SKM-1 treated with dmso at 0.1 percent for 144 hours (cell line): ENCODE measurements around the gene RHOH.
"Not testable (repeated sequence)": the region's sequence is repeated elsewhere in the genome, so short reads cannot be mapped to it uniquely, and the experiment has no call there.

Experiments
- DNase-seq: peaks from one replicate; lab custom pipeline; 2025; ENCODE audit not compliant: unreplicated experiment; lab: John Stamatoyannopoulos, UW

Gene RHOH, protein sequence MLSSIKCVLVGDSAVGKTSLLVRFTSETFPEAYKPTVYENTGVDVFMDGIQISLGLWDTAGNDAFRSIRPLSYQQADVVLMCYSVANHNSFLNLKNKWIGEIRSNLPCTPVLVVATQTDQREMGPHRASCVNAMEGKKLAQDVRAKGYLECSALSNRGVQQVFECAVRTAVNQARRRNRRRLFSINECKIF

GRCh38 chr4:40196724-40197281 lies at the start of gene RHOH:
TSS of gene RHOH (plus strand) at chr4:40197031. CDS start at chr4:40243387, 46,356 bp downstream.
- no peak for DNase-seq

- DNase-seq, result not testable (repeated sequence)
Measured at GRCh38 chr4:40147490-40147889, 49.3 kb upstream of the RHOH start.

DNA sequence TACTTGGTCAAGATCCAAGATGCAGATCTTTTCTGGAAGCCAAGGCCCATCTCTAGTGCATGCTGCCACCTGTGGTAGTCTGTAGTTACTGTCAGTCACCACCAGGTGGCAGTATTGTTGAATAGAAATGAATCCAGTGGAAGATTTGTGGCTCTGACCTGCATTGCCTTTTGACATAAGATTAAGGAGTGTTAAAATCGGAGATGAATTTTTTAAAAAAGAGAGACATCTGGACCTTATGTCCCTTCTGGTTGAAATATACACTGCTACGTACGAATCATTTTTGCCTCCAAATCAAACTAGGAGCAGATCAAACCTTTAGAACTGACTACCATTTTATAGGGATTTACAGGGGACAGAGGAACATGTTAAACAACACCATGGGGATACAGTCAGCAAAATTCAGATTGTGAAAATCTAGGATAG lies 46.9 kb upstream of the RHOH start:
- DNase-seq, result peak; percentile 80

- DNase-seq, result no peak
Measured at GRCh38 chr4:40150932-40151331, 45.9 kb upstream of the RHOH start.

- DNase-seq, result no peak
Measured at GRCh38 chr4:40152637-40153036, 44.2 kb upstream of the RHOH start.

GRCh38 chr4:40157436-40157835 lies 39.4 kb upstream of the RHOH start:
- DNase-seq, result peak; percentile 72

DNA sequence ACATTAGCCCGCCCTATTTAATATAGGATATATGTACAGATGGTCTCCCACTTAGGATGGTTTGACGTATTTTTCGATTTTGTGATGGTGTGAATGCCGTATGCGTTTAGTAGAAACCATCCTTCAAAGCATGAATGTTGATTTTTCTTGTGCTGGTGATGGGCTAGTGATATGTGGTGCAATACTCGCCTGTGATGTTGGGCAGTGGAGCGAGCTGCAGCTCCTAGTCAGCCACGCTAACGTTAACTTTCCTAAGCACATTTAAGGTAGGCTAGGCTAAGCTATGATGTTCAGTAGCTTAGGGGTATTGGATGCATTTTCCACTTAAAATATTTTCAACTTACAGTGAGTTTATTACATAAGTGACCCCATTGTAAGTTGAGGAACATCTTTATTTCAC lies 36.6 kb upstream of the RHOH start:
- no peak for DNase-seq

GRCh38 chr4:40164459-40164858 lies 32.4 kb upstream of the RHOH start:
- DNase-seq, result no peak

GRCh38 chr4:40165916-40166315 lies 30.9 kb upstream of the RHOH start:
- DNase-seq, result no peak

DNA sequence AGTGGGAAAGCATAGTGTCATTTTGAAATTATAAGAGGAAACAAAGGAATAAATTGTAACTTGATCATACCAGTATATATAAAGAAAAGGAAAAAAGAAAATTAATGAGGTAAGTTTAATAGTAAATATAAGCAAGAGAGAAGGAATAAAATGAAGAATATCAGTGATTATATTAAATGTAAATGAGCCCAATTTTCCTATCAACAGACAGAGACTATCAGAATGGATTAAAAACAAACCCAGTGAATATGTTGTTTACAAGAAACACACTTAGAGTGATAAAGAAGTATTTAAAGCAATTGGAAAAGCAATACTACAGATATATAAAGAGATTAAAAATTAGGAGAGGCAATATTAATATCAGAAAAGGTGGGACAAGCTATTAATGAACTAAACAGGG lies 28.8 kb upstream of the RHOH start:
- DNase-seq, result no peak

GRCh38 chr4:40170588-40170987 lies 26.2 kb upstream of the RHOH start:
- DNase-seq, result no peak

GRCh38 chr4:40173470-40173875 lies 23.4 kb upstream of the RHOH start:
- no peak for DNase-seq

- no peak for DNase-seq
Measured at GRCh38 chr4:40176602-40177001, 20.2 kb upstream of the RHOH start.

GRCh38 chr4:40177591-40177990 lies 19.2 kb upstream of the RHOH start:
- DNase-seq, result no peak

- no peak for DNase-seq
Measured at GRCh38 chr4:40178672-40179071, 18.2 kb upstream of the RHOH start.

DNA sequence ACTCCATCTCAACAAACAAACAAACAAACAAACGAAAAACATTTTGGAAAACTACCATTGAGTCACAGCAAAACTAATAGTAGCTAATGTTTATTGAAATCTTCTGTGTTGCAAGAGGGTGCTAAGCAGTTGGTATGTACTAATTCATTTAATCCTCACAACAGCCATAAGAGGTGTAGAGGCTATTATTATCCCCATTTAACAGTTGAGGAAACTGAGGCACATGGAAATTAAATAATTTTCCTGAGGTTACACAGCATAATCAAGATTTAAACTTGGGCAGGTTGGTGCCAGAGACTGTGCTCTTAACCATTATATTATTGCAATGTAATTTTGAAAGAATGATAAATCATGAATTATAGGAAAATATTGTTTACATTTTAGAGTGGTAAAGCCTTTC lies 17.5 kb upstream of the RHOH start:
- DNase-seq, result no peak

GRCh38 chr4:40180356-40180755 lies 16.5 kb upstream of the RHOH start:
- DNase-seq, result no peak

DNA sequence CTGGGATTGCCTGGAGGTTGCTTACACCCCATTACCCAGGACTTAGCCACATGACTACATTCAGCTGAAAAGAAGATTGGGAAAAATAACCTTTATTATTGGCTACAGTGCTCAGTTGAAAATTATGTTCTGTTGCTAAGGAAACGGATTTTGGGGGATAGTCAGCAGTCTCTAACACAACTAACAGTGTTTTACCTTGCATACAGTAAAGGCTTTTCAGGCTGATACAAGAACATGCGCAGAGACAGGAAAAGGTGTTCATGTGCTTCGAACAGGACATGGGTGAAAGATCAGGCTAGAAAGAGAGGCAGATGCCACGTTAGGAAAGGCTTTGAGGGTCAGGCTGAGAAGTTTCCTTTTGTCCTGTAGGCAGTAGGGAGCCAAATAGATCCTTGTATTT lies 14.8 kb upstream of the RHOH start:
- no peak for DNase-seq

DNA sequence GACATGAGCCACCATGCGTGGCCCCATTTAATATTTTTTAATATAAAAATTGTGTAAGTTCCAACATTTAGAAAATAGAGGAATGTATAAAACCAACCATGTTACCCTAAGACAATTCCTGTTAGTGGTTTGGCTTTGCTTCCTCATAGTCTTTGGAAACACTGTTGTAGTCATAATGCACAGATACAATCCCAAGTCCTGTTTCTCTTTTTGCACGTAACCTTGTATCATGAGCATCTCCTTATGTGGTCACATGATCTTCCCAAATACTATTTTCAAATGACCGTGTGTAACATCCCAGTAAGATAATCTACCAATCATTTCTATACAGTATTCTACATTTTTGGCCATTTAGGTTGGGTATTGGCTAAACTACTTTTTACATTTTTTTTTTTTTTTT lies 13.9 kb upstream of the RHOH start:
- DNase-seq, result peak; percentile 31

GRCh38 chr4:40183615-40184411 lies 13.0 kb upstream of the RHOH start:
- no peak for DNase-seq

- DNase-seq, result no peak
Measured at GRCh38 chr4:40185830-40186664, 10.8 kb upstream of the RHOH start.

DNA sequence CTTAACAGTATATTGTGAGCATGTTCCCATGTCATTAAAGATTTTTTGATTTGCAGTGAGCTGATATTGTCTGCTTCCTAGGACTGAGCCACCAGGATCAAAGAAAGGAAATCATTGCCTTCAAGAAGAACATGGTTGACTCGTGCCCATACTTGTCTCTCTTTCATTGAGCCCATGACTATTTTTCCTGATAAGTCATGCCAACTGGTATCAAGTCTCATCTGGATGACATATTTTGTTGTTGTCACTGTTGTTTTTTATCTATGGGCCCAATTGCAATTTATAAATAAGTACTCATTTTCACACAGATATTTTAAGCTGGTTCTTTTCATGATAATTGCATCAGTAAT lies 10.2 kb upstream of the RHOH start:
- no peak for DNase-seq
